OCI-LY7 (cell line): ENCODE data around the gene GFER. TPM values are rescaled to one million over a fixed set of nuclear protein-coding genes. Genes with fewer than 3 reads are reported as not detected.
A peak's percentile ranks its signal among the peaks of the same experiment; 100 is the strongest.

Experiments used
- BruUV-seq: library from RNA; stranded (reverse); fragments of 400-500 nt; replicated peaks from 2 replicates; lab custom pipeline; 2021; lab: Mats Ljungman, UMichigan
- CTCF ChIA-PET: fragments of 300-600 bp; sonication (Branson Sonifier 250); formaldehyde crosslinking; loops from one replicate; lab custom pipeline; 2022; ENCODE audit warnings: antibody characterized with exemption; ENCODE audit not compliant: unreplicated experiment; lab: Charles Lee
- POLR2A ChIA-PET: fragments of 300-600 bp; sonication (Branson Sonifier 250); formaldehyde crosslinking; loops from one replicate; lab custom pipeline; 2022; ENCODE audit warnings: antibody characterized with exemption; lab: Charles Lee
- DNase-seq: peaks from one replicate; pipeline ENCODE4 v3.0.0-alpha.2; 2015; ENCODE audit warnings: low spot score
- H2AFZ ChIP-seq: fragments of 200-600 bp; sonication (generic), shearing (Covaris generic); 2 replicates; pipeline ENCODE4 v1.6.1; 2014; ENCODE audit warnings: mild to moderate bottlenecking, antibody characterized with exemption, low read length, moderate library complexity
- H3K27ac ChIP-seq: fragments of 200-600 bp; sonication (generic); 2 replicates; pipeline ENCODE4 v1.5.1; 2014; ENCODE audit warnings: mixed run types, low read depth, mild to moderate bottlenecking, moderate library complexity, low read length, inconsistent platforms; ENCODE audit not compliant: poor library complexity, severe bottlenecking
- H3K36me3 ChIP-seq: fragments of 200-600 bp; sonication (generic); 2 replicates; pipeline ENCODE4 v1.6.1; 2014; ENCODE audit warnings: mild to moderate bottlenecking, antibody characterized with exemption, low read length, moderate library complexity, mixed read lengths; ENCODE audit not compliant: insufficient read depth
- H3K4me1 ChIP-seq: fragments of 200-600 bp; sonication (generic); 2 replicates; pipeline ENCODE4 v1.5.1; 2014; ENCODE audit warnings: mild to moderate bottlenecking, low read length; ENCODE audit not compliant: insufficient read depth, poor library complexity, severe bottlenecking
- H3K4me2 ChIP-seq: fragments of 200-600 bp; sonication (generic); 2 replicates; pipeline ENCODE4 v1.6.1; 2014; ENCODE audit warnings: mild to moderate bottlenecking, low read length
- H3K4me3 ChIP-seq: fragments of 200-600 bp; sonication (generic); 2 replicates; pipeline ENCODE4 v1.5.1; 2014; ENCODE audit warnings: mild to moderate bottlenecking, low read depth, low read length; ENCODE audit not compliant: poor library complexity, severe bottlenecking
- H3K79me2 ChIP-seq: fragments of 200-600 bp; sonication (generic); 2 replicates; pipeline ENCODE4 v1.6.1; 2016; ENCODE audit warnings: low read depth, mild to moderate bottlenecking, low read length, moderate library complexity, mixed read lengths; ENCODE audit not compliant: insufficient read depth
- H3K9me2 ChIP-seq: fragments of 200-600 bp; sonication (generic); 2 replicates; pipeline ENCODE4 v1.6.1; 2016; ENCODE audit warnings: mild to moderate bottlenecking, low read length, mixed read lengths; ENCODE audit not compliant: insufficient read depth
- H3K9me3 ChIP-seq: fragments of 200-600 bp; sonication (generic); 2 replicates; pipeline ENCODE4 v1.6.1; 2014; ENCODE audit warnings: mild to moderate bottlenecking, mixed run types, low read length, mixed read lengths
- H4K20me1 ChIP-seq: fragments of 200-600 bp; sonication (generic); 2 replicates; pipeline ENCODE4 v1.6.1; 2014; ENCODE audit warnings: mild to moderate bottlenecking, antibody characterized with exemption, low read length, moderate library complexity, mixed read lengths; ENCODE audit not compliant: insufficient read depth
- CTCF ChIP-seq: fragments of 200-600 bp; sonication (generic); conservative IDR thresholded peaks from 2 replicates; pipeline ENCODE4 v1.5.1; 2014; ENCODE audit warnings: mild to moderate bottlenecking, antibody characterized with exemption, low read length, moderate library complexity, mixed read lengths
- EZH2phosphoT487 ChIP-seq: fragments of 200-600 bp; sonication (generic); IDR thresholded peaks from 2 replicates; pipeline ENCODE4 v1.6.1; 2018; ENCODE audit warnings: low read depth, borderline replicate concordance, mild to moderate bottlenecking, mixed run types, antibody characterized with exemption, low read length, moderate library complexity, mixed read lengths
- intact Hi-C: fragments of 100-400 bp; cut with micrococcal nuclease; formaldehyde crosslinking; loops from one replicate; pipeline ENCODE4 v1.10.0; 2022; ENCODE audit not compliant: unreplicated experiment
- total RNA-seq, 2 experiments: library from RNA; depleted of rRNA in 1 of 2; stranded (reverse); fragments of >200 nt in 1 of 2; shearing (Covaris generic) in 1 of 2; gene quantifications; 2 replicates each; pipeline ENCODE4 v1.2.3, GENCODE V29; 2014 to 2022

GFER gene
- total RNA-seq, 2 experiments from 2014 or later, result 32.3 to 40.2 TPM

GRCh38 chr16:1987198-1987597, 3.2 kb downstream of the GFER start:
- TF ChIP-seq CTCF (no peak), EZH2phosphoT487 (no peak)
- BruUV-seq, result no TSS peak

GRCh38 chr16:1989209-1990100, 5.5 kb downstream of the GFER start, which contains the start of gene SYNGR3:
Gene SYNGR3 (plus strand): TSS chr16:1989970. CDS start chr16:1990103, 133 bp downstream.
- Histone ChIP-seq H3K9me2 (no peaks in the 10 kb centered on the region), H3K4me3 (peak within 1 kb of the TSS; percentile 68), H3K27ac (peak within 1 kb of the TSS; percentile 50), H3K9me3 (no peaks in the 10 kb centered on the region), H3K4me1 (peaks cover 47% of the 10 kb centered on the region), H3K4me2 (peak within 1 kb of the TSS; percentile 80), H4K20me1 (no peaks in the 10 kb centered on the region), H2AFZ (peak within 1 kb of the TSS; percentile 22; the same call in 1 of the 2 replicates), H3K36me3 (peaks cover 12% of the 10 kb centered on the region; the same call in 1 of the 2 replicates), H3K79me2 (no peaks in the 10 kb centered on the region)
- ChIA-PET POLR2A (interaction anchor here (1.9 kb wide), 1 partner anchor 24 kb away, joined by 5 read pairs; the partner anchor contains the start of gene RPS2), CTCF (no interaction called here)
- no TSS peak for BruUV-seq
- peak; percentile 24 for DNase-seq
- TF ChIP-seq CTCF, result no peak
- intact Hi-C loops, result no loop called here

More at GRCh38 chr16:1987198-1987597, 3.2 kb downstream of the GFER start:
- DNase-seq, result no peak
- peaks cover 31% of the 10 kb centered on the region for H3K4me1 ChIP-seq
- no peaks in the 10 kb centered on the region for H3K9me2 ChIP-seq
- no peaks in the 10 kb centered on the region for H4K20me1 ChIP-seq
- H2AFZ ChIP-seq, result no peak overlapping the region
- ChIA-PET CTCF (no interaction called here), POLR2A (no interaction called here)
- H3K79me2 ChIP-seq, result no peaks in the 10 kb centered on the region
- no peak overlapping the region for H3K27ac ChIP-seq
- peaks cover 12% of the 10 kb centered on the region; the same call in 1 of the 2 replicates for H3K36me3 ChIP-seq
- H3K9me3 ChIP-seq, result no peaks in the 10 kb centered on the region
- H3K4me3 ChIP-seq, result no peak overlapping the region
- intact Hi-C loops, result no loop called here
- no peak overlapping the region for H3K4me2 ChIP-seq

GRCh38 chr16:1990101-1990350, 6.0 kb downstream of the GFER start:
- no TSS peak for BruUV-seq
- Histone ChIP-seq H4K20me1 (no peaks in the 10 kb centered on the region), H3K27ac (no peak overlapping the region), H2AFZ (no peak overlapping the region), H3K79me2 (no peaks in the 10 kb centered on the region), H3K4me2 (peak overlapping the region; percentile 80), H3K36me3 (peaks cover 12% of the 10 kb centered on the region; the same call in 1 of the 2 replicates), H3K9me3 (no peaks in the 10 kb centered on the region), H3K4me1 (peaks cover 42% of the 10 kb centered on the region), H3K4me3 (peak overlapping the region; percentile 68), H3K9me2 (no peaks in the 10 kb centered on the region)
- no peak for DNase-seq
- POLR2A ChIA-PET, result no interaction called here
- CTCF ChIA-PET, result no interaction called here
- TF ChIP-seq EZH2phosphoT487, result no peak
- no peak for TF ChIP-seq CTCF
- intact Hi-C loops, result no loop called here
